ENCODE measurements around the gene SHLD1.

The SHLD1 gene

DNA sequence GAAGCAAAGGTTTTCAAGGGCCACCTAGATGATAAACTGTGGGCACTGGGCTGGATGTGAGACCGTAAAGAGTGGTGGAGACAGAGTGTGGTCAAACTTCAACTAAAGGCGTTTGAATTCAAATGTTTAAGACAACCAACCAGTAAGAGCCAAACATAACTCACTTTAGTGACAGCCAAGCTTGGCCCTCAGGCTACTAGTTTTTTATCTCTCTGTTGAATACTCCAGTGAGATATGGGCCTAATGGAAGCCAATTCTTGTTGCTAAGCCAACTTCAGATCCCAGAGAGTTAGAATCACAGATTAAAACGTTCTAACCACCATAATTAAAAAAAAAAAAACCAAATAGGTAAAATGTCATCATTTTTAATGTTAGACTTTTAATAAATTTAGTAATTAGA is 142.9 kb downstream of the SHLD1 start:
- DNase-seq (ENCODE audit: low read depth), result no peak

GRCh38 chr20:5893621-5894020 is 143.4 kb downstream of the SHLD1 start:
- no peak for DNase-seq (ENCODE audit: low read depth)

DNA sequence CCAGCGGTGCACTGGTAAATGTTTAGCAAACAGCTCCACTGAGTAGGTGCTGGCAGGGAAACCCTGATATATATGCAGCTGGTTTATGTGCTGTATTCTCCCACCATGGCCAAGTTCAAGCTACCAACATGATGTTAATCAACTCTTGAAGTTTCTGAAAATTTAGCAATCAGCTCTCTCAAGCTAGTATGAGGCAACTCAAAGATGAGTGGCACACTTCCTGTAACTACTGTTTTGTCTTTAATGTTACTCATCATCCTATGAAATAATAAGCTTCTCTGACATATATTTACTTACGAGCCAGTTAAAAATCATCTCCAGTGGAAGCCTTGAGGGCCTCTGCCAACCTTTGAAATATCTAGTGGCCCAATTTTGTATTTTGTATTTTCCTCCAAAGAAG is 145.4 kb downstream of the SHLD1 start:
- DNase-seq (ENCODE audit: low read depth), result peak; percentile 63

GRCh38 chr20:5899444-5899843 is 149.2 kb downstream of the SHLD1 start:
- DNase-seq (ENCODE audit: low read depth), result no peak

DNA sequence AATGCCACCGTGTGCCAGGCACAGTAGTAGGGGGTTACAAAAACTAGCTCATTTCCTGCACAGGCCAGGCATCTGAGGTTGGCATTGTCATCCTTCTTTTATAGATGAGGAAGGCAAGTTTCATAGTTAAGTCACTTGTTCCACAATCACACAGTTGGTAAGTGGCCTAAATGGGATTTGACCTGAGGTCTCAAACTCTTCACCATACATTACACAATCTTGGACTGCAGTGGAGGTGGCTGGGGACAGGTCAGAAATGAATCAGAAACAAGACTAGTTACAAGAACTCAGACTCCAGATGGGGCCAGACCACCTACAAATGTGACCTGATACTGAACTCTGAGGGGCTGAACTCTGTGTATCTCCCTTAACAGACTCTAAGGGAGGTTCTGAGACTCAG is 150.7 kb downstream of the SHLD1 start:
- DNase-seq (ENCODE audit: low read depth), result no peak

DNA sequence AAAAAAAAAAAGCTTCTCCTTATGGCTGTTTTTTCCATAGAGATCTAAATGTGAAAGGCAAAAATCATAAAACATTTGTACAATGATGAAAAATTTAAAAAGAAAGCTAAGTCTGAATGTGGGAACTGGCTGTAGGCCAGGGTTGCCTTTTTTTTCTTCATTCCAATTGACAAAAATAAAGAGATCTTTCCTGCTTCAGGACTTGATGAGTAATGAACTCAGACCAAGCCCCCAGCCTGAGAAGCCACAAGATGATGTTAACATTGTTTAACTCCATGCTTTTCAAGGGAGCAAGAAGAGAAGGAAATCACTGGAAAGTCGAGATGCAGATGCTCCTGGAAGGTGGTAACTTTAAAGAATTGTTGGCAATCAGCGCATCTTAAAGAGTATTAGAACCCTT is 158.8 kb downstream of the SHLD1 start:
- peak; percentile 7 for DNase-seq (ENCODE audit: low read depth)

- DNase-seq (ENCODE audit: low read depth), result no peak
These were observed 160.0 kb downstream of the SHLD1 start for GRCh38 chr20:5910186-5910585.

- no peak for DNase-seq (ENCODE audit: low read depth)
These were observed 163.0 kb downstream of the SHLD1 start for GRCh38 chr20:5913166-5913565.

All from amniotic epithelial cell (primary cell).